Liver (tissue), 9 donors: ENCODE results near the gene RASA4B. TPM values are rescaled to one million over a fixed set of nuclear protein-coding genes. Genes with fewer than 3 reads are reported as not detected.

ENCODE experiments used
- DNase-seq: peaks from one replicate; pipeline ENCODE4 v3.0.0-alpha.2; 2017; ENCODE audit warnings: low spot score
- H3K27ac ChIP-seq, 2 donors: one replicate each; pipeline ENCODE4 v1.7.0; 2013; ENCODE audit warnings: inconsistent platforms in 2 of 2, low read length in 2 of 2, control low read depth in 1 of 2, low read depth in 1 of 2, mild to moderate bottlenecking in 1 of 2
- H3K27me3 ChIP-seq, 4 donors: one replicate each; pipeline versions ENCODE4 v1.6.1 to v1.7.0; 2013; ENCODE audit warnings: low read length in 3 of 4, inconsistent platforms in 1 of 4, mild to moderate bottlenecking in 1 of 4, moderate library complexity in 1 of 4; ENCODE audit not compliant: control insufficient read depth in 4 of 4, insufficient read depth in 4 of 4
- H3K36me3 ChIP-seq, 4 donors: one replicate each; pipeline versions ENCODE4 v1.6.1 to v1.7.0; 2013; ENCODE audit warnings: low read length in 3 of 4, mild to moderate bottlenecking in 3 of 4, low read depth in 1 of 4, moderate library complexity in 1 of 4; ENCODE audit not compliant: control insufficient read depth in 4 of 4, insufficient read depth in 3 of 4
- H3K4me1 ChIP-seq, 4 donors: one replicate each; pipeline versions ENCODE4 v1.6.1 to v1.7.0; 2013; ENCODE audit warnings: low read length in 3 of 4, mild to moderate bottlenecking in 3 of 4, moderate library complexity in 1 of 4; ENCODE audit not compliant: control insufficient read depth in 4 of 4, insufficient read depth in 4 of 4
- H3K4me3 ChIP-seq, 3 donors: one replicate each; pipeline versions ENCODE4 v1.6.1 to v1.7.0; 2013; ENCODE audit warnings: low read length in 3 of 3, control low read depth in 1 of 3, low read depth in 1 of 3, mild to moderate bottlenecking in 1 of 3
- H3K9ac ChIP-seq, 2 donors: one replicate each; pipeline ENCODE4 v1.7.0; 2013; ENCODE audit warnings: low read length in 2 of 2, mild to moderate bottlenecking in 2 of 2, moderate library complexity in 2 of 2, control low read depth in 1 of 2, low read depth in 1 of 2
- H3K9me3 ChIP-seq, 4 donors: one replicate each; pipeline versions ENCODE4 v1.6.1 to v1.7.0; 2013; ENCODE audit warnings: low read length in 3 of 4; ENCODE audit not compliant: control insufficient read depth in 4 of 4
- EGR1 ChIP-seq, 2 donors: IDR thresholded peaks; 2 replicates each; pipeline ENCODE4 v1.6.1; 2016 to 2018; ENCODE audit warnings: antibody characterized with exemption in 2 of 2, low read depth in 2 of 2
- FOXA1 ChIP-seq: IDR thresholded peaks from 2 replicates; pipeline ENCODE4 v1.6.1; 2016; ENCODE audit warnings: antibody characterized with exemption
- FOXA2 ChIP-seq: IDR thresholded peaks from 2 replicates; pipeline ENCODE4 v1.6.1; 2016; ENCODE audit warnings: antibody characterized with exemption
- GABPA ChIP-seq, 2 donors: IDR thresholded peaks in 1 of 2; conservative IDR thresholded peaks in 1 of 2; 2 replicates each; pipeline ENCODE4 v1.6.1; 2016; ENCODE audit warnings: antibody characterized with exemption in 2 of 2, mild to moderate bottlenecking in 1 of 2, moderate library complexity in 1 of 2
- HNF4A ChIP-seq, 2 donors: conservative IDR thresholded peaks; 2 replicates each; pipeline ENCODE4 v1.6.1; 2016; ENCODE audit warnings: antibody characterized with exemption in 2 of 2, mild to moderate bottlenecking in 2 of 2
- HNF4G ChIP-seq: IDR thresholded peaks from 2 replicates; pipeline ENCODE4 v1.6.1; 2016; ENCODE audit warnings: antibody characterized with exemption
- JUND ChIP-seq, 2 donors: IDR thresholded peaks; 2 replicates each; pipeline ENCODE4 v1.6.1; 2016; ENCODE audit warnings: antibody characterized with exemption in 2 of 2
- NR2F2 ChIP-seq: IDR thresholded peaks from 2 replicates; pipeline ENCODE4 v1.6.1; 2016; ENCODE audit warnings: antibody characterized with exemption
- RAD21 ChIP-seq, 2 donors: IDR thresholded peaks; 2 replicates each; pipeline ENCODE4 v1.6.1; 2016; ENCODE audit warnings: antibody characterized with exemption in 2 of 2, mild to moderate bottlenecking in 2 of 2
- RXRA ChIP-seq, 2 donors: IDR thresholded peaks; 2 replicates each; pipeline ENCODE4 v1.6.1; 2017 to 2018; ENCODE audit warnings: antibody characterized with exemption in 2 of 2, mild to moderate bottlenecking in 1 of 2
- SP1 ChIP-seq: IDR thresholded peaks from 2 replicates; pipeline ENCODE4 v1.6.1; 2018; ENCODE audit warnings: antibody characterized with exemption, mild to moderate bottlenecking
- TAF1 ChIP-seq: conservative IDR thresholded peaks from 2 replicates; pipeline ENCODE4 v1.6.1; 2016; ENCODE audit warnings: antibody characterized with exemption, mild to moderate bottlenecking
- YY1 ChIP-seq: IDR thresholded peaks from 2 replicates; pipeline ENCODE4 v1.6.1; 2016; ENCODE audit warnings: antibody characterized with exemption, mild to moderate bottlenecking
- WGBS: extraction: QIAGEN DNeasy Blood & Tissue Kit; methylation state at CpG from one replicate; pipeline ENCODE4 v1.1.7; 2013; 5-methylcytosine and 5-hydroxymethylcytosine counted together
- polyA plus RNA-seq, 2 donors: library from polyadenylated mRNA; stranded (reverse) in 1 of 2; unstranded in 1 of 2; fragments of 200-250 nt in 1 of 2; fragments of >200 nt in 1 of 2; fragmentation: Nextera tagmentation in 1 of 2; extraction: Ambion mirVana in 1 of 2; gene quantifications; one replicate each; pipeline versions ENCODE4 v1.2.1 to v1.2.3, GENCODE V29; 2013 to 2015
- total RNA-seq, 2 donors: library from RNA; depleted of rRNA; stranded (reverse); fragments of >200 nt; gene quantifications; one replicate each; pipeline ENCODE4 v1.2.3, GENCODE V29; 2014
- TF ChIP-seq, protein P1 (sequence below): fragments of 150-350 bp; IDR thresholded peaks from 2 replicates; pipeline ENCODE4 v1.5.1; 2017; ENCODE audit warnings: improper control_type of control experiment, low read depth, low read length; ENCODE audit not compliant: missing input control
- TF ChIP-seq, protein P2 (sequence below): IDR thresholded peaks from 2 replicates; pipeline ENCODE4 v1.6.1; 2016; ENCODE audit warnings: antibody characterized with exemption
- TF ChIP-seq, protein P3 (sequence below): IDR thresholded peaks from 2 replicates; pipeline ENCODE4 v1.6.1; 2016; ENCODE audit warnings: antibody characterized with exemption
- TF ChIP-seq, protein P4 (sequence below): IDR thresholded peaks from 2 replicates; pipeline ENCODE4 v1.6.1; 2016; ENCODE audit warnings: antibody characterized with exemption
- TF ChIP-seq, protein P5 (sequence below): IDR thresholded peaks from 2 replicates; pipeline ENCODE4 v1.6.1; 2016; ENCODE audit warnings: antibody characterized with exemption, mild to moderate bottlenecking
- donor health status: healthy.
- donor health status: healthy.
- donor health status: healthy.
- donor health status: healthy.
- donor health status: healthy.

Gene RASA4B
- total and polyA plus RNA-seq, 4 donors = 0.62 to 4.8 (median 0.74) TPM

DNA sequence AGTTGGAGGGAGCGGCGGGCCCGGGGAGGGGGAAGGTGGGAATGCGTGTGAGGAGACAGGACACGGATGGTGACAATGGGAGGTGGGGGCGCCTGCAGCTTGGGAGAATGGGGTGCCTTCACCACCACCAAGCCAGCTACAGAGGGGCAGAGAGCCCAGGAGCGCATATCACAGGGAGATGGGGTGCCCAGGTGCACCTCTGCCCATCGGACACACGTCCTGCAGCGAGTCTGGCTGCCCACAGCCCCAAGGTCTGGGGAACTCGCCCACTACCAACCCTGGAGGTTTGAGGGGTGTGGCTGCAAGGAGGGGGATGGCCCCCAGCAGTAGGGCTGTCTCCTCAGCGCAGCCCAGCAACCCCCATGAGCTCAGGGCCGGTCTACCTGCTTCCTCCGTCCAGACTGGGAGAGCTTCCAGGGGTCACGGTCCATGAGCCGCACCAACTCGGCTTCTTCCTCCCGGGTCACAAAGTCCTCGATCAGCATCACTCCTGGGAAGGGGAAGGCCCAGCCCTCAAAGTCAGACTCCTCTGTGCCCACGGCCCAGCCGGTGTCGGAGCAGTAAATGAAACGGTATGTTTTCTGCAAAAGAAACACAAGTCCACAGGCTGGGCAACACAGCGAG, 58.2 kb downstream of the RASA4B start:
- TF ChIP-seq FOXA1 (no peak), EGR1 (IDR thresholded peaks at IDR 0.05; ENCODE audit: low read depth in 2 of 2) (no peak), NR2F2 (no peak), RXRA (IDR thresholded peaks at IDR 0.05) (no peak), TAF1 (no peak), GABPA (IDR thresholded peaks at IDR 0.05 in 1 of 2, conservative IDR thresholded peaks at IDR 0.05 in 1 of 2) (no peak), JUND (IDR thresholded peaks at IDR 0.05) (no peak), SP1 (no peak), HNF4A (conservative IDR thresholded peaks at IDR 0.05) (no peak), HNF4G (no peak), RAD21 (IDR thresholded peaks at IDR 0.05) (no peak), YY1 (no peak), FOXA2 (no peak)
- TF ChIP-seq, protein P1, sequence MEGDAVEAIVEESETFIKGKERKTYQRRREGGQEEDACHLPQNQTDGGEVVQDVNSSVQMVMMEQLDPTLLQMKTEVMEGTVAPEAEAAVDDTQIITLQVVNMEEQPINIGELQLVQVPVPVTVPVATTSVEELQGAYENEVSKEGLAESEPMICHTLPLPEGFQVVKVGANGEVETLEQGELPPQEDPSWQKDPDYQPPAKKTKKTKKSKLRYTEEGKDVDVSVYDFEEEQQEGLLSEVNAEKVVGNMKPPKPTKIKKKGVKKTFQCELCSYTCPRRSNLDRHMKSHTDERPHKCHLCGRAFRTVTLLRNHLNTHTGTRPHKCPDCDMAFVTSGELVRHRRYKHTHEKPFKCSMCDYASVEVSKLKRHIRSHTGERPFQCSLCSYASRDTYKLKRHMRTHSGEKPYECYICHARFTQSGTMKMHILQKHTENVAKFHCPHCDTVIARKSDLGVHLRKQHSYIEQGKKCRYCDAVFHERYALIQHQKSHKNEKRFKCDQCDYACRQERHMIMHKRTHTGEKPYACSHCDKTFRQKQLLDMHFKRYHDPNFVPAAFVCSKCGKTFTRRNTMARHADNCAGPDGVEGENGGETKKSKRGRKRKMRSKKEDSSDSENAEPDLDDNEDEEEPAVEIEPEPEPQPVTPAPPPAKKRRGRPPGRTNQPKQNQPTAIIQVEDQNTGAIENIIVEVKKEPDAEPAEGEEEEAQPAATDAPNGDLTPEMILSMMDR = no peak
- TF ChIP-seq, protein P2, sequence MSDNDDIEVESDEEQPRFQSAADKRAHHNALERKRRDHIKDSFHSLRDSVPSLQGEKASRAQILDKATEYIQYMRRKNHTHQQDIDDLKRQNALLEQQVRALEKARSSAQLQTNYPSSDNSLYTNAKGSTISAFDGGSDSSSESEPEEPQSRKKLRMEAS = no peak
- TF ChIP-seq, protein P3, sequence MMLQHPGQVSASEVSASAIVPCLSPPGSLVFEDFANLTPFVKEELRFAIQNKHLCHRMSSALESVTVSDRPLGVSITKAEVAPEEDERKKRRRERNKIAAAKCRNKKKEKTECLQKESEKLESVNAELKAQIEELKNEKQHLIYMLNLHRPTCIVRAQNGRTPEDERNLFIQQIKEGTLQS = no peak
- TF ChIP-seq, protein P4, sequence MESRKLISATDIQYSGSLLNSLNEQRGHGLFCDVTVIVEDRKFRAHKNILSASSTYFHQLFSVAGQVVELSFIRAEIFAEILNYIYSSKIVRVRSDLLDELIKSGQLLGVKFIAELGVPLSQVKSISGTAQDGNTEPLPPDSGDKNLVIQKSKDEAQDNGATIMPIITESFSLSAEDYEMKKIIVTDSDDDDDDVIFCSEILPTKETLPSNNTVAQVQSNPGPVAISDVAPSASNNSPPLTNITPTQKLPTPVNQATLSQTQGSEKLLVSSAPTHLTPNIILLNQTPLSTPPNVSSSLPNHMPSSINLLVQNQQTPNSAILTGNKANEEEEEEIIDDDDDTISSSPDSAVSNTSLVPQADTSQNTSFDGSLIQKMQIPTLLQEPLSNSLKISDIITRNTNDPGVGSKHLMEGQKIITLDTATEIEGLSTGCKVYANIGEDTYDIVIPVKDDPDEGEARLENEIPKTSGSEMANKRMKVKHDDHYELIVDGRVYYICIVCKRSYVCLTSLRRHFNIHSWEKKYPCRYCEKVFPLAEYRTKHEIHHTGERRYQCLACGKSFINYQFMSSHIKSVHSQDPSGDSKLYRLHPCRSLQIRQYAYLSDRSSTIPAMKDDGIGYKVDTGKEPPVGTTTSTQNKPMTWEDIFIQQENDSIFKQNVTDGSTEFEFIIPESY = no peak
- TF ChIP-seq, protein P5, sequence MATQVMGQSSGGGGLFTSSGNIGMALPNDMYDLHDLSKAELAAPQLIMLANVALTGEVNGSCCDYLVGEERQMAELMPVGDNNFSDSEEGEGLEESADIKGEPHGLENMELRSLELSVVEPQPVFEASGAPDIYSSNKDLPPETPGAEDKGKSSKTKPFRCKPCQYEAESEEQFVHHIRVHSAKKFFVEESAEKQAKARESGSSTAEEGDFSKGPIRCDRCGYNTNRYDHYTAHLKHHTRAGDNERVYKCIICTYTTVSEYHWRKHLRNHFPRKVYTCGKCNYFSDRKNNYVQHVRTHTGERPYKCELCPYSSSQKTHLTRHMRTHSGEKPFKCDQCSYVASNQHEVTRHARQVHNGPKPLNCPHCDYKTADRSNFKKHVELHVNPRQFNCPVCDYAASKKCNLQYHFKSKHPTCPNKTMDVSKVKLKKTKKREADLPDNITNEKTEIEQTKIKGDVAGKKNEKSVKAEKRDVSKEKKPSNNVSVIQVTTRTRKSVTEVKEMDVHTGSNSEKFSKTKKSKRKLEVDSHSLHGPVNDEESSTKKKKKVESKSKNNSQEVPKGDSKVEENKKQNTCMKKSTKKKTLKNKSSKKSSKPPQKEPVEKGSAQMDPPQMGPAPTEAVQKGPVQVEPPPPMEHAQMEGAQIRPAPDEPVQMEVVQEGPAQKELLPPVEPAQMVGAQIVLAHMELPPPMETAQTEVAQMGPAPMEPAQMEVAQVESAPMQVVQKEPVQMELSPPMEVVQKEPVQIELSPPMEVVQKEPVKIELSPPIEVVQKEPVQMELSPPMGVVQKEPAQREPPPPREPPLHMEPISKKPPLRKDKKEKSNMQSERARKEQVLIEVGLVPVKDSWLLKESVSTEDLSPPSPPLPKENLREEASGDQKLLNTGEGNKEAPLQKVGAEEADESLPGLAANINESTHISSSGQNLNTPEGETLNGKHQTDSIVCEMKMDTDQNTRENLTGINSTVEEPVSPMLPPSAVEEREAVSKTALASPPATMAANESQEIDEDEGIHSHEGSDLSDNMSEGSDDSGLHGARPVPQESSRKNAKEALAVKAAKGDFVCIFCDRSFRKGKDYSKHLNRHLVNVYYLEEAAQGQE = no peak
- DNase-seq = no peak
- Histone ChIP-seq H3K9me3 (no peaks in the 10 kb centered on the region), H3K36me3 (peaks cover 6 to 35% (median 9%) of the 10 kb centered on the region in 4 donors), H3K9ac (no peak overlapping the region), H3K27me3 (no peaks in the 10 kb centered on the region), H3K4me3 (no peak overlapping the region), H3K27ac (no peak overlapping the region), H3K4me1 (peaks cover 3 to 10% (median 9%) of the 10 kb centered on the region in 4 donors)
- 80% methylated on average over 24 of the region's 24 CpGs for WGBS
